Smooth muscle cell (in vitro differentiated cells): Measurements from ENCODE around the gene USP13. TPM values are rescaled to one million over a fixed set of nuclear protein-coding genes. Genes with fewer than 3 reads are reported as not detected.

ENCODE experiments used
- DNase-seq: peaks from one replicate; lab custom pipeline; 2025; ENCODE audit not compliant: unreplicated experiment; lab: John Stamatoyannopoulos, UW
- H2AFZ ChIP-seq: fragments of 200-600 bp; sonication (generic); 2 replicates; pipeline ENCODE4 v1.6.0; 2016; ENCODE audit warnings: antibody characterized with exemption, low read depth, mild to moderate bottlenecking
- H3F3A ChIP-seq: fragments of 200-600 bp; sonication (generic); 2 replicates; pipeline ENCODE4 v1.6.0; 2017; ENCODE audit warnings: antibody characterized with exemption, low read depth
- H3K27ac ChIP-seq: fragments of 200-600 bp; sonication (generic); 2 replicates; pipeline ENCODE4 v1.5.1; 2016; ENCODE audit warnings: low read depth, mild to moderate bottlenecking
- H3K27me3 ChIP-seq: fragments of 200-600 bp; sonication (generic); 2 replicates; pipeline ENCODE4 v1.6.1; 2016; ENCODE audit warnings: low read depth, mild to moderate bottlenecking
- H3K36me3 ChIP-seq: fragments of 200-600 bp; sonication (generic); 2 replicates; pipeline ENCODE4 v1.5.1; 2016; ENCODE audit warnings: low read depth
- H3K4me1 ChIP-seq: fragments of 200-600 bp; sonication (generic); 2 replicates; pipeline ENCODE4 v1.5.1; 2016; ENCODE audit warnings: low read depth
- H3K4me2 ChIP-seq: fragments of 200-600 bp; sonication (generic); 2 replicates; pipeline ENCODE4 v1.6.0; 2016; ENCODE audit warnings: mild to moderate bottlenecking
- H3K4me3 ChIP-seq: fragments of 200-600 bp; sonication (generic); 2 replicates; pipeline ENCODE4 v1.5.1; 2016; ENCODE audit warnings: mild to moderate bottlenecking
- H3K79me2 ChIP-seq: fragments of 200-600 bp; sonication (generic); 2 replicates; pipeline ENCODE4 v1.6.0; 2016; ENCODE audit warnings: low read depth, mild to moderate bottlenecking
- H3K9ac ChIP-seq: fragments of 200-600 bp; sonication (generic); 2 replicates; pipeline ENCODE4 v1.6.0; 2016; ENCODE audit warnings: low read depth
- H3K9me3 ChIP-seq: fragments of 200-600 bp; sonication (generic); replicated peaks from 2 replicates; pipeline ENCODE4 v1.5.1; 2016; ENCODE audit warnings: low read depth
- H4K20me1 ChIP-seq: fragments of 200-600 bp; sonication (generic); 2 replicates; pipeline ENCODE4 v1.6.0; 2016; ENCODE audit warnings: low read depth
- WGBS: methylation state at CpG from one replicate; pipeline ENCODE4 v1.1.7; 2016; ENCODE audit warnings: low lambda C conversion rate; 5-methylcytosine and 5-hydroxymethylcytosine counted together
- polyA plus RNA-seq: library from polyadenylated mRNA; unstranded; fragments of >200 nt; fragmentation: Nextera tagmentation; extraction: Ambion mirVana; gene quantifications from 2 replicates; pipeline ENCODE4 v1.2.1, GENCODE V29; 2016
- total RNA-seq: library from RNA; depleted of rRNA; stranded (reverse); fragments of >200 nt; gene quantifications from 2 replicates; pipeline ENCODE4 v1.2.3, GENCODE V29; 2014
- TF ChIP-seq, protein P1 (sequence below): fragments of 200-600 bp; sonication (generic); IDR thresholded peaks from 2 replicates; pipeline ENCODE4 v1.5.1; 2017; ENCODE audit warnings: borderline replicate concordance, mild to moderate bottlenecking, antibody characterized with exemption; ENCODE audit not compliant: insufficient read depth, poor library complexity, severe bottlenecking

USP13 gene
- total and polyA plus RNA-seq, 2 experiments from 2014 or later = 2.0 to 3.2 TPM

- no peaks in the 10 kb centered on the region for H3F3A ChIP-seq
- no peaks in the 10 kb centered on the region for H3K4me1 ChIP-seq
- no peaks in the 10 kb centered on the region for H3K27me3 ChIP-seq
- H3K4me2 ChIP-seq = no peak overlapping the region
- H3K27ac ChIP-seq = no peak overlapping the region
- H3K79me2 ChIP-seq = no peaks in the 10 kb centered on the region
- no peaks in the 10 kb centered on the region for H3K36me3 ChIP-seq
- no peaks in the 10 kb centered on the region for H3K9me3 ChIP-seq
- TF ChIP-seq, protein P1, sequence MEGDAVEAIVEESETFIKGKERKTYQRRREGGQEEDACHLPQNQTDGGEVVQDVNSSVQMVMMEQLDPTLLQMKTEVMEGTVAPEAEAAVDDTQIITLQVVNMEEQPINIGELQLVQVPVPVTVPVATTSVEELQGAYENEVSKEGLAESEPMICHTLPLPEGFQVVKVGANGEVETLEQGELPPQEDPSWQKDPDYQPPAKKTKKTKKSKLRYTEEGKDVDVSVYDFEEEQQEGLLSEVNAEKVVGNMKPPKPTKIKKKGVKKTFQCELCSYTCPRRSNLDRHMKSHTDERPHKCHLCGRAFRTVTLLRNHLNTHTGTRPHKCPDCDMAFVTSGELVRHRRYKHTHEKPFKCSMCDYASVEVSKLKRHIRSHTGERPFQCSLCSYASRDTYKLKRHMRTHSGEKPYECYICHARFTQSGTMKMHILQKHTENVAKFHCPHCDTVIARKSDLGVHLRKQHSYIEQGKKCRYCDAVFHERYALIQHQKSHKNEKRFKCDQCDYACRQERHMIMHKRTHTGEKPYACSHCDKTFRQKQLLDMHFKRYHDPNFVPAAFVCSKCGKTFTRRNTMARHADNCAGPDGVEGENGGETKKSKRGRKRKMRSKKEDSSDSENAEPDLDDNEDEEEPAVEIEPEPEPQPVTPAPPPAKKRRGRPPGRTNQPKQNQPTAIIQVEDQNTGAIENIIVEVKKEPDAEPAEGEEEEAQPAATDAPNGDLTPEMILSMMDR = no peak
- no peak for DNase-seq
- no peak overlapping the region for H3K9ac ChIP-seq
- no peak overlapping the region for H3K4me3 ChIP-seq
- no peak overlapping the region for H2AFZ ChIP-seq
- no peaks in the 10 kb centered on the region for H4K20me1 ChIP-seq
- 91% methylated on average over 1 of the region's 1 CpG for WGBS
These were observed 136.2 kb downstream of the USP13 start for GRCh38 chr3:179788996-179789395.

GRCh38 chr3:179791793-179792192, 139.0 kb downstream of the USP13 start:
- Histone ChIP-seq H3K9me3 (no peaks in the 10 kb centered on the region), H3K4me3 (no peak overlapping the region), H3K4me2 (no peak overlapping the region), H3F3A (no peaks in the 10 kb centered on the region), H2AFZ (no peak overlapping the region), H3K27ac (no peak overlapping the region), H3K36me3 (no peaks in the 10 kb centered on the region), H3K79me2 (no peaks in the 10 kb centered on the region), H3K4me1 (no peaks in the 10 kb centered on the region), H3K9ac (no peak overlapping the region), H3K27me3 (no peaks in the 10 kb centered on the region), H4K20me1 (no peaks in the 10 kb centered on the region)
- TF ChIP-seq, protein P1 = no peak
- 99% methylated on average over 3 of the region's 3 CpGs for WGBS
- no peak for DNase-seq

GRCh38 chr3:179794355-179794754, 141.5 kb downstream of the USP13 start:
- Histone ChIP-seq H3K27ac (no peak overlapping the region), H3K4me2 (no peak overlapping the region)
- 88% methylated on average over 4 of the region's 4 CpGs for WGBS

GRCh38 chr3:179796421-179796820, 143.6 kb downstream of the USP13 start:
- WGBS = 24% methylated on average over 4 of the region's 4 CpGs
- TF ChIP-seq, protein P1 = no peak

More at GRCh38 chr3:179794355-179794754, 141.5 kb downstream of the USP13 start:
- H3K36me3 ChIP-seq = no peaks in the 10 kb centered on the region
- H3F3A ChIP-seq = no peaks in the 10 kb centered on the region
- no peaks in the 10 kb centered on the region for H3K4me1 ChIP-seq
- H3K79me2 ChIP-seq = no peaks in the 10 kb centered on the region
- H3K9me3 ChIP-seq = no peaks in the 10 kb centered on the region
- H3K9ac ChIP-seq = no peak overlapping the region
- H4K20me1 ChIP-seq = no peaks in the 10 kb centered on the region
- no peak overlapping the region for H3K4me3 ChIP-seq
- TF ChIP-seq, protein P1 = no peak
- DNase-seq = no peak
- no peak overlapping the region for H2AFZ ChIP-seq
- no peaks in the 10 kb centered on the region for H3K27me3 ChIP-seq

More at GRCh38 chr3:179796421-179796820, 143.6 kb downstream of the USP13 start:
- Histone ChIP-seq H2AFZ (no peak overlapping the region), H3K27ac (no peak overlapping the region), H3K9me3 (no peaks in the 10 kb centered on the region), H3K36me3 (no peaks in the 10 kb centered on the region), H3K4me1 (peaks cover 7% of the 10 kb centered on the region), H3K4me2 (peak overlapping the region; percentile 45), H3F3A (peaks cover 4% of the 10 kb centered on the region), H3K27me3 (no peaks in the 10 kb centered on the region), H3K79me2 (no peaks in the 10 kb centered on the region), H4K20me1 (no peaks in the 10 kb centered on the region), H3K9ac (no peak overlapping the region), H3K4me3 (no peak overlapping the region)
- no peak for DNase-seq
